Bronchial epithelial cell (primary cell): ENCODE results near the gene CAMTA1. TPM values are rescaled to one million over a fixed set of nuclear protein-coding genes. Genes with fewer than 3 reads are reported as not detected.

Experiments used
- DNase-seq: peaks from one replicate; pipeline ENCODE4 v3.0.0-alpha.2; 2010; ENCODE audit warnings: low read depth
- FAIRE-seq: peaks from 2 replicates; lab custom pipeline; 2011; peaks lifted over from hg19 to GRCh38; lab: Jason Lieb, UNC
- H3K27me3 ChIP-seq: 2 replicates; pipeline ENCODE4 v1.5.1; 2011; ENCODE audit warnings: low read length; ENCODE audit not compliant: control insufficient read depth, insufficient read depth
- H3K36me3 ChIP-seq: 2 replicates; pipeline ENCODE4 v1.5.1; 2011; ENCODE audit warnings: low read length; ENCODE audit not compliant: control insufficient read depth, insufficient read depth
- H3K4me3 ChIP-seq: 2 replicates; pipeline ENCODE4 v1.5.1; 2011; ENCODE audit warnings: mild to moderate bottlenecking, low read depth, low read length, control low read depth
- total RNA-seq: library from RNA; depleted of rRNA; stranded (reverse); fragments of >200 nt; gene quantifications from 2 replicates; pipeline ENCODE4 v1.2.1, GENCODE V29; 2014
- TF ChIP-seq, protein P1 (sequence below): IDR thresholded peaks from 2 replicates; pipeline ENCODE4 v1.5.1; 2011; ENCODE audit warnings: mild to moderate bottlenecking, moderate library complexity, low read length, control low read depth, inconsistent platforms; ENCODE audit not compliant: insufficient read depth, severe bottlenecking

CAMTA1 gene
- total RNA-seq, 1 donor from 2014 or later, result 68.2 TPM

- Histone ChIP-seq H3K36me3 (no peaks in the 10 kb centered on the region), H3K27me3 (no peaks in the 10 kb centered on the region), H3K4me3 (no peak overlapping the region)
- TF ChIP-seq, protein P1, sequence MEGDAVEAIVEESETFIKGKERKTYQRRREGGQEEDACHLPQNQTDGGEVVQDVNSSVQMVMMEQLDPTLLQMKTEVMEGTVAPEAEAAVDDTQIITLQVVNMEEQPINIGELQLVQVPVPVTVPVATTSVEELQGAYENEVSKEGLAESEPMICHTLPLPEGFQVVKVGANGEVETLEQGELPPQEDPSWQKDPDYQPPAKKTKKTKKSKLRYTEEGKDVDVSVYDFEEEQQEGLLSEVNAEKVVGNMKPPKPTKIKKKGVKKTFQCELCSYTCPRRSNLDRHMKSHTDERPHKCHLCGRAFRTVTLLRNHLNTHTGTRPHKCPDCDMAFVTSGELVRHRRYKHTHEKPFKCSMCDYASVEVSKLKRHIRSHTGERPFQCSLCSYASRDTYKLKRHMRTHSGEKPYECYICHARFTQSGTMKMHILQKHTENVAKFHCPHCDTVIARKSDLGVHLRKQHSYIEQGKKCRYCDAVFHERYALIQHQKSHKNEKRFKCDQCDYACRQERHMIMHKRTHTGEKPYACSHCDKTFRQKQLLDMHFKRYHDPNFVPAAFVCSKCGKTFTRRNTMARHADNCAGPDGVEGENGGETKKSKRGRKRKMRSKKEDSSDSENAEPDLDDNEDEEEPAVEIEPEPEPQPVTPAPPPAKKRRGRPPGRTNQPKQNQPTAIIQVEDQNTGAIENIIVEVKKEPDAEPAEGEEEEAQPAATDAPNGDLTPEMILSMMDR, result no peak
- FAIRE-seq, result no peak
- no peak for DNase-seq
These were observed 251.1 kb downstream of the CAMTA1 start for GRCh38 chr1:7036386-7036785.

DNA sequence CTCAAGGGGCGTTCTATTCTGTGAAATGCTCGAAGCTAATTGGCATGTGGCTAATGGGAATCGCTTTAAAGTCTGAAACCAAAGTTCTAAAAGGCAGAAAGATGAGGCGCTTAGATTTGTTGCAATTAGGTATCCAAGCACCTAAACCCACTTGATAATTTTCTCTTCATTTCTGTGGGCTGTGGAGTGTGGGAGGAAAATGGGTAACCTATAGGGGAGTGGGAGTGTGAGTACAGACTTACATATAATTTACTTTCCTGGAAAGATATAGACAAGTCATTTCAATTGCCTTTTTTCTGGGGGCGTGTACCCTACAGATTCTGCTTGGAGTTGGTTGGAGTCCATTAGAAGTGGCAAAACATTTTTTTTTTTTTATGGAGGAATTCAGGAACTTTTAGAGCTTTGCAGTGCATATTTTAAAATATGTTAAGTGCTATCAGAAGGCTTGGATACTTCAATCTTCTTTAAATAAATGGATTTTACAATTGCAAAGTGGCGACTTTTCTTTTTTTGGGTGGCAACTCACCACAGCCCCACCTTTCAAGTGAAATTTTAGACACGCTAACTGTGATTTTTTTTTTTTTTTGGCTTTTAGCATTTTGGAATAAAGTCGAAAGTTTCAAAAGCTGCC lies 254.5 kb downstream of the CAMTA1 start:
- TF ChIP-seq, protein P1, result no peak
- no peak for FAIRE-seq
- no peak overlapping the region for H3K4me3 ChIP-seq
- DNase-seq, result no peak
- no peaks in the 10 kb centered on the region for H3K36me3 ChIP-seq
- no peaks in the 10 kb centered on the region for H3K27me3 ChIP-seq

- TF ChIP-seq, protein P1, result no peak
- DNase-seq, result no peak
- no peaks in the 10 kb centered on the region for H3K27me3 ChIP-seq
- FAIRE-seq, result no peak
- H3K36me3 ChIP-seq, result no peaks in the 10 kb centered on the region
- H3K4me3 ChIP-seq, result no peak overlapping the region
These were observed 255.9 kb downstream of the CAMTA1 start for GRCh38 chr1:7040969-7041695.

- FAIRE-seq (no peak), DNase-seq (peak; percentile 50)
- TF ChIP-seq, protein P1, result peak; percentile 45
- Histone ChIP-seq H3K4me3 (no peak overlapping the region), H3K27me3 (no peaks in the 10 kb centered on the region), H3K36me3 (no peaks in the 10 kb centered on the region)
These were observed 257.3 kb downstream of the CAMTA1 start for GRCh38 chr1:7042322-7043190.

GRCh38 chr1:7043191-7043549 lies 257.9 kb downstream of the CAMTA1 start:
- DNase-seq (no peak), FAIRE-seq (no peak)
- H3K36me3 ChIP-seq, result no peaks in the 10 kb centered on the region
- no peak overlapping the region for H3K4me3 ChIP-seq
- TF ChIP-seq, protein P1, result no peak
- no peaks in the 10 kb centered on the region for H3K27me3 ChIP-seq
